Hematopoietic multipotent progenitor cell treated with erythropoietin and hydrocortisone succinate and interleukin-3 and kit ligand, for 17 days (in vitro differentiated cells): Measurements from ENCODE around the gene ZNF579.
"Not testable (repeated sequence)": the region's sequence is repeated elsewhere in the genome, so short reads cannot be mapped to it uniquely, and the experiment has no call there.

ENCODE experiments used
- DNase-seq: peaks from one replicate; pipeline ENCODE4 v3.0.0-alpha.2; 2015; ENCODE audit warnings: low spot score

The ZNF579 gene

GRCh38 chr19:55593096-55593772 is 12.6 kb upstream of the ZNF579 start:
- DNase-seq: no peak

GRCh38 chr19:55592391-55593090 is 11.9 kb upstream of the ZNF579 start:
- no peak for DNase-seq

GRCh38 chr19:55591555-55591954 is 10.9 kb upstream of the ZNF579 start:
- DNase-seq: no peak

- peak; percentile 61 for DNase-seq
Measured at GRCh38 chr19:55590617-55591016, 10.0 kb upstream of the ZNF579 start.

- DNase-seq: no peak
Measured at GRCh38 chr19:55590109-55590508, 9.5 kb upstream of the ZNF579 start.

- DNase-seq: no peak
Measured at GRCh38 chr19:55588738-55589137, 8.1 kb upstream of the ZNF579 start.

GRCh38 chr19:55586976-55587668 is 6.5 kb upstream of the ZNF579 start:
- DNase-seq: peak; percentile 89

GRCh38 chr19:55585658-55586339 is 5.2 kb upstream of the ZNF579 start:
- DNase-seq: no peak

GRCh38 chr19:55584871-55585270 is 4.2 kb upstream of the ZNF579 start:
- no peak for DNase-seq

- DNase-seq: not testable (repeated sequence)
Measured at GRCh38 chr19:55583897-55584296, 3.2 kb upstream of the ZNF579 start.

- DNase-seq: not testable (repeated sequence)
Measured at GRCh38 chr19:55582284-55582683, 1.6 kb upstream of the ZNF579 start.

- no peak for DNase-seq
Measured at GRCh38 chr19:55581823-55582223, 1.2 kb upstream of the ZNF579 start.

GRCh38 chr19:55581145-55581822 is 636 bp upstream of the ZNF579 start:
- DNase-seq: no peak

GRCh38 chr19:55579766-55580621 is 654 bp downstream of the ZNF579 start:
- DNase-seq: no peak

- no peak for DNase-seq
Measured at GRCh38 chr19:55578761-55579747, 1.6 kb downstream of the ZNF579 start.

GRCh38 chr19:55578031-55578760 is 2.5 kb downstream of the ZNF579 start:
- no peak for DNase-seq

- no peak for DNase-seq
Measured at GRCh38 chr19:55576746-55577145, 3.9 kb downstream of the ZNF579 start.

GRCh38 chr19:55573929-55574328 is 6.7 kb downstream of the ZNF579 start:
- DNase-seq: not testable (repeated sequence)

GRCh38 chr19:55569477-55569876 is 11.2 kb downstream of the ZNF579 start:
- not testable (repeated sequence) for DNase-seq
